ENCODE data around the gene RRP1.
A peak's percentile ranks its signal among the peaks of the same experiment; 100 is the strongest.
"Not testable (repeated sequence)": the region's sequence is repeated elsewhere in the genome, so short reads cannot be mapped to it uniquely, and the experiment has no call there.

Gene RRP1

DNA sequence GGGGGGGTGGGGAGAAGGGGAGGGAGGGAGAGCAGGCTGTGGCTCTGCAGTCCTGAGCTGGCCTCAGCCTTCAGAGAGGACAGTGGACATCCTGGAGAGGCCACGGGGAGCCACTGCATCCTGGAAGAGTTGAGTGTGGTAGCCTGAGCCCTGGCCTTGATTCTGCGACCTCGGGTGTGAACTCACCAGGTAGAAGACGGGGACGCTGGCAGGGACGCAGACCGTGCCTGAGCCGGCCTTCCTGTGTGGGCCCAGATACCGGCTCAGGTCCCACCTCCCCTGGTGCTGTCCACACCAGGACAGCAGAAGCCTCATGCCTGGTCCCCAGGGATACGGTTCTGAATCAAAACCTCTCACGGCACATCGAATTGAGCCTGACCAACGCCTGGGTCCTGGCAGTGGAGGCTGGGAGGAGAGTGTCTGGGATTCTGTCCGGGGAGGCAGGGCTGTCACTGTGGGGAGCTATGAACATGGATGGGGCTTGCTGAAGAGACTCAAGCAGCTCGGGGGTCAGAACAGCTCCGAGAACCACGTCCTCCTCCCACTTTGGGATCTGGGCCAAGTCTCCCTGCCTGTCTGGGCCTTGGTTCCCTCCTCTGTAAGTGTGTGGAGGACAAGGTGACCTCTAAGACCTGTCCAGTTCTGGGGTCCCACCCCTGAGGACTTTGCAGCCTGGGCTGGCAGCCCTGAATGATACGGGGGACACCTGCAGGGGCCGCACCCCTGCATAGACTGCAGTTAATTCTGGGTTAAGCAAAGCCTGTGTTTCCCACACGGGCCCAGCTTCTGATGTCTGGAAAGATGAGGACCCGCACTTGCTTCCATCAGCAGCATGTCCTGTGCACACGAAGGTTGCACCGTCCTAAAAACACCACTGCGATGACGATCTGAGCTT lies 30.4 kb downstream of the RRP1 start:
- no peak for DNase-seq

DNA sequence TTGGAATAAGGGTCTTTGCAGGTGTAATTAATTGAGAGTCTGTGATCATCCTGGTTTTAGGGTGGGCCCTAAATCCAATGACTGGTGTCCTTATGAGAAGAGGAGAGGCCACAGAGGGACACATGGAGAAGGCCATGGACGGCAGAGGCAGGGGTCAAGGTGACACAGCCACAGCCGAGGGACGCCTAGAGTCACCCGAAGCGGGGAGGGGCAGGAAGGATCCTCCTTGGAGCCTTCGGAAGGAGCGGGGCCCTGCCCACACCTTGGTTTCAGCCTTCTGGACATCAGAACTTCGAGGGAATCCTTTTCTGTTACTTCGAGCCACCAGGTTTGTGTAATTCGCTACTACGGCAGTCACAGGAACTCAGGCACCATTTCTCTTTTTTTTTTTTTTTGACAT lies 31.1 kb downstream of the RRP1 start:
- no peak for DNase-seq

DNA sequence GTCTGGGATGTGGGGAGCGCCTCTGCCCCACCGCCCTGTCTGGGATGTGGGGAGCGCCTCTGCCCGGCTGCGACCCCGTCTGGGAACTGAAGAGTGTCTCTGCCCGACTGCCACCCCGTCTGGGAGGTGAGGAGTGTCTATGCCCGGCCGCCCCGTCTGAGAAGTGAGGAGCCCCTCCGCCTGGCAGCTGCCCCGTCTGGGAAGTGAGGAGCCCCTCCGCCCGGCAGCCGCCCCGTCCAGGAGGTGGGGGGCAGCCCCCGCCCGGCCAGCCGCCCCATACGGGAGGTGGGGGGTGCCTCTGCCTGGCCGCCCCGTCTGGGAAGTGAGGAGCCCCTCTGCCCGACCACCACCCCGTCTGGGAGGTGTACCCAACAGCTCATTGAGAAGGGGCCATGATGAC lies 32.8 kb downstream of the RRP1 start:
- not testable (repeated sequence) for DNase-seq

DNA sequence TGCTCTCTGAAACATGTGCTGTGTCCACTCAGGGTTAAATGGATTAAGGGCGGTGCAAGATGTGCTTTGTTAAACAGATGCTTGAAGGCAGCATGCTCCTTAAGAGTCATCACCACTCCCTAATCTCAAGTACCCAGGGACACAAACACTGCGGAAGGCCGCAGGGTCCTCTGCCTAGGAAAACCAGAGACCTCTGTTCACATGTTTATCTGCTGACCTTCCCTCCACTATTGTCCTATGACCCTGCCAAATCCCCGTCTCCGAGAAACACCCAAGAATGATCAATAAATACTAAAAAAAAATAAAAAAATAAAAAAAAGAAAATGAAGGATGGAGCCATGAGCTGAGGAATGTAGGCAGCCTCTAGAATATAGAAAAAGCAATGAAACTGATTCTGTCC lies 33.4 kb downstream of the RRP1 start:
- DNase-seq: not testable (repeated sequence)

DNA sequence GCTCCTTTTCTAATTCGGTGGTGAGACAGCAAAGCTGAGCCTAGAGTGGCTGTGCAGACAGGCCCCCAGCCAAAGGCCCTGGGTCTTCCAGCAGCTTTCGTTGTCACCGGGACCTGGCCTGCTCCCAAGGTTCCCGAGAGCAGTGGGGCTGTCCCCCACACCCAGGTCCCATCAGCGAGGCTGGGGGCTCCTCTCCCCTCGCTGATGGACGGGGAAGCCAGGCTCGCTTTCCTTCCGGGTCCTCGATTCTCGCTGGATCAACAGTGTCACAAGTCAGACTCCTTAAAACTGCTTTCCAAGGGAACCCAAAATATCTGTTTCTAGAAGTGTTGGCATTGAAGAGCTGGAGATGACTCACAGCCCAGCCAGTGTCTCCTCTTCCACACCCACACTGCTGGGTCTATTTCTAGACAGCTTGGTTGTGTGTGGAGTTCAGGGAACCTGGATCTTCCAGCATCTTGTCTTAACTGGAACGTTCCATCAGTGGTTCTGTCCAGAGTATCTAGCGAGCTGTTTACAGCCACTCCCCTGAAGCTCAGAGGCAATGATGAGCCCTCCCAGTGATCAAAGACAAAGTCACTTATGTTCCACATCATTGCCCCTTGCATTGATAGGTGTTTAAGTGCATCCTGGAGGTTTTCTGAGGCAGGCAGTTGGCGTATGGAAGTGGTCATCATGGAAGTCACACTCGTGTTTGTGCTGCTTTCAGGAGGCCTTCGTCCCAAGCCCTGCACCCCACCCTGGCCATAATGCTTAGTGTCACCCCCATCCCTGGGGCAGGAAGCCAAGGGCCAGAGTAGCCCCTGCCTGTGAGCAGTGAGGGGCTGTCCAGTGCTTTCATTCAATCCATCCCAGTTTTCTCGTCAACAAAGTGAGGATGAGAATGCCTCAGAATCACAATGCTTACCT lies 35.2 kb downstream of the RRP1 start:
- no peak for DNase-seq

DNA sequence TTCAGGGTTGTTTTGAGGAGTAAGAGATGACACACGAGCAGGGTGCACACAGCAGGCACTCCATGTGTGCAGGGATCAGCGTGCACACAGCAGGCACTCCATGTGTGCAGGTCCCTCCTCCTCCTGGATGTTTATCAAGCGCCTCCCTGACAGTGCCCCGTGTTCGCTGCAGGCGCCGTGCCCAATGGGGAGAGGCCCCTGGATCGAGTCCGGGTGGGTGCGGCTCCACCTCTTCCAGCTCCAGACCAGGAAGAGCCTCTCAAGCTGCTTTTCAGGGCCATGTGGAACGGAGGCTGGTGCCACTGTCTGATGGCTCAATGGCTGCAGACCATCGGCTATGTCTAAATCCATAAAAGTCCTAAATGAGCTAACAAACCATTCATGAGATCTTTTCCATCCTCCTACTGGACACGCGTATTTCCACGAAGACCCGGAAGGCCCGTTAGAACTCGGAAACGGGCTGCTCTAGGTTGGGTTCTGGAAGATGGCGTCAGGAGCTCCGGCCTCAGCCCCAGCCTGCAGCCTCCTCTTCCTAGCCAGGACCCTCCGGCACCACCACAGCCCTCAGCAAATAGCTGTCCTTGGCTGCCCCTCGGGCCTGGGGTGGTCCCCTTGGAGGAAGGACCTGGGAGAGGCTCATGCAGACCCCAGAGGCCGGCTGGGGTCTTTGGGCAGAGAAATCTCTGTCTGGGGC lies 36.0 kb downstream of the RRP1 start:
- DNase-seq: no peak

DNA sequence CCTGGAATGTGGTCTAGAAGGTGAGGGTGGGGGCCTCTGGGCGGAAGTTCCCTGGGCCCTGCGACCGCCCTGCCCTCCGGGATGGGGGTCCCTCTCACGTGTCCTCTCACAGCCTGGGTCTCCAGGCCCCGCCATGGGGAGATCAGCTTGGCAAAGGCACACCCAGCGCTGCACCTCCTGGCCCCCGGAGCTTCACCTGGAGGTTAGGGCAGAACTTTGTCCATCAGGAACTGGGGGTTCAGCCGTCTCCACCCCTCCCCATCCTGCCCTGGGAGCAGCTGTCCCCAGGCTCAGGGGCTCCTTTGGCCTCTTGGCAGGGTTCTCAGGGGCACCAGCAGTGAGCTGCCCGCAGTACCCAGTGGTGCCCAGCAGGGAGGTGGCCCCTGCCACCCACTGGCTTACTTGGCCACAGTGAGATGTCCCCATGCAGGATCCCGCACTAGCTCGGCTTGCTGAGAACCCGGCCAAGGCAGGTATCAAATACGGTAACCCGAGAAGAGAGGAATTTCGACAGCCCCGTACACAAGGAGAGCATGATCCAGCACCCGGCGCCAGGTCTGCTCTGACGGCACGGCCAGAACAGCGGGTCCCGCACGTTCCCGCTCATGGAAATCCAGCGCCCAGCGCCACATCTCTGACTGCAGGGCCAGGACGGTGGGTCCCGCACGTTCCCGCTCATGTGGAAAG lies 36.7 kb downstream of the RRP1 start:
- peak; percentile 60 for DNase-seq

DNA sequence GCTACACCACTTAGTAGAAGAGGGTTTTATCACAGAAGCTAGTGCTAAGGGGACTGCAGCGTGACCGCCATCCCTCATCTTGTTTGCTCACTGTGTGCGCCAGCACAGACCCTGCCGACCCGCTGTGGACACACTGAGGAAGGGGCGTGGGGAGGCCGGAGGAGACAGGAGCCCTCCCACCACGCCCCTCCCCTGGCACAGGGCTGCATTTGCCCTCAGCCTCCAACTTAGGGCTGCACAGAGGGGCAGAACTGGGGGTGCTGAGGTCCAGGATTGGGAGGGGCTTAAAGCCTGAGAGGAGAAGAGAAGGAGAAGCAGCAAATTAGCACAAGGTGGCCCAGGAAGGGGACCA lies 37.2 kb downstream of the RRP1 start:
- peak; percentile 53 for DNase-seq

DNA sequence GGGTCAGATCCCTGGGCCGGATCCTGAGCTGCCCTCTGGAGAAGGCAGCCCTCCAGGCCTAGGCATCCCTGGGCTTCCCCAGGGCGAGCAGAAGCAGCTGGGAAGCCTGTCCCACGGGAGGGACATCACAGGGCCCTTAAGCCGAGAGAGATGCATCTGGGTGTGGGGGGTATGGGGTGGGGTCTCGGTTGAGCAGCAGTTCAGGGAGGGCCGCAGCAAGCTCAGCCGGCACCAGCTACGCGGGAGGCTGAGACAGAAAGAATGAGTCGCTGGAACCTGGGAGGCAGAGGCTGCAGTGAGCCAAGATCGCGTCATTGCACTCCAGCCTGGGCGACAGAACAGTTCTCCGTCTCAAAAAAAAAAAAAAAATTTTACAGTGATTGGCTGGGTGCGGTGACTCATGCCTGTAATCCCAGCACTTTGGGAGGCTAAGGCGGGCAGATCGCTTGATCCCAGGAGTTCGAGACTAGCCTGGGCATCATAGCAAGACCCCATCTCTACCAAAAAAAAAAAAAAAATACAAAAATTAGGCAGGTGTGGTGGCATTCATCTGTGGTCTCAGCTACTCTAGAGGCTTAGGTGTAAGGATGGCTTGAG lies 37.7 kb downstream of the RRP1 start:
- DNase-seq: no peak

DNA sequence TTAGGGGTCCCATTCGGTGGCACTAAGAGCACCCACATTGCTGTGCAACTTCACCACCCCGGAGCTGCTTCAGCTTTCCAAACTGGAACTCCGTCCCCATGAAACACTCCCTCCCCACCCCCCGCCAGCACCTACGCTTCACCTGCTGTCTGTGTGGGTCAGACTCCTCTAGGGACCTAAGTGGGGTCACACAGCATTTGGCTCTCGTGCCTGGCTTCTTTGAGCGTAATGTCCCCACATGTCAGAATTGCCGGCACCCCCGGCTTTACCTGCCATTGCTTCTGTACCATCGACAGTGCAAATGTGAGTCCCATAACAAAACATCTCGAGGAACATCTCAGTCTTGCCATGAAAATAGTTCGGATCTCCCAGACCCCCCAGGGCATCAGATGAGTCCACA lies 39.8 kb downstream of the RRP1 start:
- no peak for DNase-seq

DNA sequence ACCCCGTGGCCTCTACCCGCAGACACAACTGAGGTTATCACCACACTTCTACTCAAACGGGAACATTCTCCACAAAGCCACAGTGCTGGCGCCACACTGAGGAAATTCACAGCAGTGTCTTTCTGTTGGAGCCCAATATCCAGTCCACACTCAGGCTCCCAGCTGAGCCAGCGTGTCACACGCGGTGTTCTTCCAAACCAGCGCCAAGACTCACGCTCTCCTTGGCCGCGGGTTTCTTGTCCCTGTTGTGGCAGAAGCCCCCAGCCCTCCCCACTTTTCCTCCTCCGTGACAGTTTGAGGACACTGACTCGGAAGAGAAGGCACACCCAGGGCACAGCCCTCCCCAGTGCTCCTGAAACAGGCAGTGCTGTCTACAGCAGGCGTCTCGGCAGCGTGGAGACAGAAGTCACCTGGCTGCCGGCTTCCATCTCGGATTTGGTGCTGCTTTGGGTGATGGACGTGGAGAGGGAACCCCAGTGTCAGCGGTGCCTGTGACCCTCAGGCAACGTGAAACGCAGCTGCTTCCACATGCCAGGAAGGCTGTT lies 40.3 kb downstream of the RRP1 start:
- no peak for DNase-seq

DNA sequence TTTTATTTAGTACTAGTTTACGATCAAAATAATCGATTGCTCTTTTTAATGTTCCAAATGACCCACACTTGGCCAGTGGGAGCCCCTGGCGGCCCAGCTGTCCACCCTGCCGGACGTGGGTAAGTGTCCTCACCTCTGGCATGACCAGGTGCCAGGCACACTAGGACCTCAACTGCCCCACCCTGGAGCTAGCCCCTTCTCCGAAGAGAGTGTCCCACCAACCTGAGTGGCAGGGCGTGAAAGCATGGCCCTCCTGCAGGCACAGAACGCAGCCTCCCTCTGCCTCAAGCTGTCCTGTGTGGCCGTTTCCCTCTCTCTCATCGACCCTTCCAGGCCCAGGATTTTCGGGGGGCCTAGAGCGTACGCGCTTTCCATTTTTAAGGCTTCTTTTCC lies 42.8 kb downstream of the RRP1 start:
- DNase-seq: no peak

DNA sequence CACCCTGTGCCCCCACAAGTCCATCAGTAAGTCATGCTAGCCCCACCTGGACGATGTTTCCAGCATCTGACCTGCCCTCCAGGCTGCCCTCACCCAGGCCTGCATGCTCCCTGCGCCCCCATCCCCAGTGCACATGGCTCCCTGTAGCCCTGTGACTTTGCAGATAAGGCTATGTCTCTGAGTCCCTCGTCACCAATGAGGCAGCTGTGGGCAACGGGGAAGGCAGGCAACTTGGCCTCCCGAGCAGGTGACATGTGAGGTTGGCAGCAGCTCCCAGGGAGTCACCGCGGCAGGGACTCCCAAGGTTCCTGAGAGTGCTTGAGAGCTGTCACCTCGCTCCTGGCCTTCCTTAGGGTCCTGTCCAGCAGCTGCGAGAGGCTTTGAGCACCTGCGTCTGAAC lies 43.3 kb downstream of the RRP1 start:
- no peak for DNase-seq

DNA sequence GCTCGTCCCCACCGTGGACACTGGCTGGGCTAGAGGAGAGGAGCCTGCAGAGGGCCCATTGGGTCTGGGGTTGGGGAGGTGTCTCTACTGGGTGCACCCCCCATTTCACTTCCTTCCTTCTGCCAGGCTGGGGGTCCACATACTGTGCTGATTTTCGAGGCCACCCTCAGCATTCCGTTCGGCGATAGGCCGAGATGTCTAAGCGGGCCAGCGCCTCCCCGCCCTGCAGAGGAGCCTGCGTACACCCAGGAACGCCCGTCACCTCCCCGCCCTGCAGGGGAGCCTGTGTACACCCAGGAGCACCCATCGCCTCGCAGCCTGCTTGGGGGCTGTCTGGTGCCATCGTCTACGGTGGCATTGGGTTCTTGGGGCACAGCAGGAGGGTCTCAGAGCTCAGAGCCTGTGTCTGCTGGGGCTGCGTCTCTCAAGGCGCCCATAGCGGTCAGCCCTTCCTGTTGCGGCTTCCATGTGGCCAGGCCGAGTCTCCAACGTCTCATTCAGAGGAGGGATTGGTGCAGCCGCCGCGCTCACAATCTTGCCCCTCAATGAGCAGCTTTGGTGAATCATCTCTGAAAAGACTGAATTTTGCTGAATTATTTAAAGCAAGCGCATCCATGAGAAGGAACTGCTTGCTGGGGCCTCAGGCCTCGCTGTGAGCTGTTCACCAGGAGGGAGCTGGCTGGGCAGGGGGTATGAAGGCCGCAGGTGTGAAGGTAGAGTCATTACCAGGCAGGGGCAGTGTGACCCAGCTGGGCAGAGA lies 44.9 kb downstream of the RRP1 start:
- no peak for DNase-seq

DNA sequence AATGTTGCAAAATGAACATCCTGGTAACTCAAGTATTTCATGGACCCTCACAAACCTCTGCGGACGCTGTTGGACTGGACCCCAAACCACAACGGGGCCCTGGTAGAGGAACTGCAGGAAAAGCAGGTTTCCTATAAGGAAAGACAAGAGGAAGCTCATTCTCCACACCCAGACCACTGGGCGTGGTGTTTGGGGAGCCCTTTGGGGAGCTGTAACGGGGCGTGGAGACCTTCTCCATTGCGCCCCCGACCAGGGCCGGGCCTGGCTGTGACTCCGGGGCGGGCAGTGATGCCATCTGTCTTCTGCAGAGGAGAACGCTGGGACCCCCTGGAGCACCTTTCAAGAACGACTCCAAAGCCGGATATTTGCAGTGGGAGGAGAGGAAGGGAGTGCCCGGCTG lies 45.7 kb downstream of the RRP1 start:
- no peak for DNase-seq

DNA sequence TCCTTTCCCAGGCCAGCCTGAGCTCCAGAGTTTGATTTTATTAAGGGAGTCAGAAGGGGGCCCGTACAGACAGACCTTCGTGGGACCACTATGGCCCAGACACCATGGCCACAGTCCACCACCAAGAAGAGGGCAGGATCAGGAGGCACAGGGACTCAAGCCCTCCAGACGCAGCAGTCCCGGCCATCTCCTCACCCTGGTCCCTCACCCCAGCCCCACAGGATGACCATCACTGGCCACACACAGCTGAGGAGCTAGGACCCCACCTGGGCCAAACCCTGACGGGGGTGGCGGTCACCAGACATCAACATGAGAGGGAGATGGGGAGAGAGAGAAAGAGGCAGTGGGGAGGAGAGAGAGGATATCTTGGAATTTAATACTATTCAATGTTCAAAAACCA lies 46.5 kb downstream of the RRP1 start:
- no peak for DNase-seq

DNA sequence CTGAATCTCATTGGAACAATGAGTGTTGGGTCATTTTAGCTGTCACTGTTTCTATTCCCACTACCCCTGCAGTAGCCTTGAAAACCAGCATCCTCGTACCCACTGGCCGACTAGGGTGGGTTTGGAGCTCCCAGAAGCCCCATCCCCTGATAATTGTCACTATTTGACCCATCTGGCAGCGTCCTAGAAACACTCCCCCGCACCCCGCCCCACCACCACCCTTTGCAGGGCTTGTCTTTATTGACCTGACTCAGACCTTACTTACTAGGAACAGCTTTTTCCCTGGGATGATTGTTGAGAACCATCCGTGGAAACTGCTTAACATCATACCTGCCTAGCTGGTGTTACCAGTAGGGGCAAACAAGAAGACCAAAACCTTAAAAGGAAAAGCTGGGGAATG lies 47.2 kb downstream of the RRP1 start:
- DNase-seq: no peak

DNA sequence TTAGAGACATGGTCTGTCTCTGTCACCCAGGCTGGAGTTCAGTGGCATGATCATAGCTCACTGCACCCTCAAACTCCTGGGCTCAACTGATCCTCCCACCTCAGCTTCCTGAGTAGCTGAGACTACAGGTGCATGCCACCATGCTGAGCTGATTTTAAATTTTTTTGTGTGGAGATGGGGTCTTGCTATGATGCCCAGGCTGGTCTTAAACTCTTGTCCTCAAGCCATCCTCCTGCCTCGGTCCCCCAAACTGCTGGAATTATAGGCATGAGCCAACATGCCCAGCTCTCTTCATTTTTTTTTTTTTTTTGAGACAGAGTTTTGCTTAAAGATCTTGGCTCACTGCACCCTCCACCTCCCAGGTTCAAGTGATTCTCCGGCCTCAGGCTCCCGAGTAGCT lies 50.9 kb downstream of the RRP1 start:
- no peak for DNase-seq

DNA sequence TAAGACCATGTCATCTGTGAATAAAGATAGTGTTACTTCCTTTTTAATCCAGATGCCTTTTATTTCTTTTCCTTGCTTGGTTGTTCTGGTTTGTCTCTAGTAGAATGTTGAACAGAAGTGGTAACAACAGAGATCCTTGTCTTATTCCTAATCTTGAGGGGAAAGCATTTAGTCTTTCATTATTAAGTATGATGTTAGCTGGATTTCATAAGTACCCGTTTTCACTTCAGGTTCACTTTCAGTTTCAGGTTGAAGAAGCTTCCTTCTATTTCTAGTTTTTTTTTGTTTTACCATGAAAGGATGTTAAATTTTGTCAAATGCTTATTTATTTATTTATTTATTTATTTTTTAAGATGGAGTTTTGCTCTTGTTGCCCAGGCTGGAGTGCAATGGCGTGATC lies 53.4 kb downstream of the RRP1 start:
- peak; percentile 9 for DNase-seq

DNA sequence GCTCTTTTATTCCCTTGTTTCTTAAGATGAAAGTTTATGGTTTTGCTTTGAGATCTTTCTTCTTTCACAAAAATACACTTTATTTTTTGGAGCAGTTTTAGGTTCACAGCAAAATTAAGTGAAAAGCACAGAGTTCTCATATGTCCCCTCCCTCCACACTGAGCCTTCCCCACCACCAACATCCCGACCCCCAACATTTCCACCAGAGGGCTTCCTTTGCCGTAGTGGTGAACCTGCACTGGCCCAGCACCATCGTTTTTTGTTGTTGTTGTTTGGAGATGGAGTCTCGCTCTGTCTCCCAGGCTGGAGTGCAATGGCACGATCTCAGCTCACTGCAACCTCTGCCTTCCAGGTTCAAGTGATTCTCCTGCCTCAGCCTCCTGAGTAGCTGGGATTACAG lies 55.5 kb downstream of the RRP1 start:
- not testable (repeated sequence) for DNase-seq

DNA sequence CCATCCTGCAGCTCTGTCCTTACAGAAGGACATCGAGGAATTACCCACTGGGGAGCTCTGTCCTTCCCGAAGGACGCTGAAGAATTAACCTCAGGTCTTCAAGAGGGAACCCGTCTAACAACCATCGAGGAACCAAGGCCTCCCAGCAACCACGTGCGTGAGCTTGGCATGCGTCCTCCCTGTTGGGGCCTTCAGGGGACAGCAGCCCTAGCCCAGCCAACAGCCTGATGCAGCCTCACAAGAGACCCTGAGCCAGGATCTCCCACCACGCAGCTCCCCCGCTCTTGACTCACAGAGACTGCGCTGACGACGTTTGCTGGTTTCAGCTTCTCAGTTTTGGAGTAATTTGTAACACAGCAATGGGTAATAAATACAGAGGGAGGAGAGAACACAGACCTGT lies 56.0 kb downstream of the RRP1 start:
- no peak for DNase-seq
